Hepatocyte (in vitro differentiated cells): ENCODE results near the gene TMEM25.

ENCODE experiments used
- CTCF ChIP-seq: fragments of 200-600 bp; sonication (generic); IDR thresholded peaks from 2 replicates; pipeline ENCODE4 v1.5.1; 2016; ENCODE audit warnings: antibody characterized with exemption, mild to moderate bottlenecking; ENCODE audit not compliant: poor library complexity
- EZH2 ChIP-seq: fragments of 200-600 bp; sonication (generic); IDR thresholded peaks from 2 replicates; pipeline ENCODE4 v1.6.1; 2016; ENCODE audit warnings: antibody characterized with exemption, mild to moderate bottlenecking, borderline replicate concordance
- EZH2phosphoT487 ChIP-seq: fragments of 200-600 bp; sonication (generic); IDR thresholded peaks from one replicate; pipeline ENCODE4 v1.6.1; 2018; ENCODE audit warnings: antibody characterized with exemption, mild to moderate bottlenecking, low read depth, moderate library complexity; ENCODE audit not compliant: unreplicated experiment, severe bottlenecking

GRCh38 chr11:118511601-118512000 lies 19.4 kb upstream of the TMEM25 start:
- TF ChIP-seq CTCF (no peak), EZH2phosphoT487 (no peak), EZH2 (no peak)
